Liver (tissue), 9 donors: Measurements from ENCODE around the gene TRIM7. TPM values are rescaled to one million over a fixed set of nuclear protein-coding genes. Genes with fewer than 3 reads are reported as not detected.

Experiments used
- DNase-seq: peaks from one replicate; pipeline ENCODE4 v3.0.0-alpha.2; 2017; ENCODE audit warnings: low spot score
- H3K27ac ChIP-seq, 2 donors: one replicate each; pipeline ENCODE4 v1.7.0; 2013; ENCODE audit warnings: inconsistent platforms in 2 of 2, low read length in 2 of 2, control low read depth in 1 of 2, low read depth in 1 of 2, mild to moderate bottlenecking in 1 of 2
- H3K27me3 ChIP-seq, 4 donors: one replicate each; pipeline versions ENCODE4 v1.6.1 to v1.7.0; 2013; ENCODE audit warnings: low read length in 3 of 4, inconsistent platforms in 1 of 4, mild to moderate bottlenecking in 1 of 4, moderate library complexity in 1 of 4; ENCODE audit not compliant: control insufficient read depth in 4 of 4, insufficient read depth in 4 of 4
- H3K36me3 ChIP-seq, 4 donors: one replicate each; pipeline versions ENCODE4 v1.6.1 to v1.7.0; 2013; ENCODE audit warnings: low read length in 3 of 4, mild to moderate bottlenecking in 3 of 4, low read depth in 1 of 4, moderate library complexity in 1 of 4; ENCODE audit not compliant: control insufficient read depth in 4 of 4, insufficient read depth in 3 of 4
- H3K4me1 ChIP-seq, 4 donors: one replicate each; pipeline versions ENCODE4 v1.6.1 to v1.7.0; 2013; ENCODE audit warnings: low read length in 3 of 4, mild to moderate bottlenecking in 3 of 4, moderate library complexity in 1 of 4; ENCODE audit not compliant: control insufficient read depth in 4 of 4, insufficient read depth in 4 of 4
- H3K4me3 ChIP-seq, 3 donors: one replicate each; pipeline versions ENCODE4 v1.6.1 to v1.7.0; 2013; ENCODE audit warnings: low read length in 3 of 3, control low read depth in 1 of 3, low read depth in 1 of 3, mild to moderate bottlenecking in 1 of 3
- H3K9ac ChIP-seq, 2 donors: one replicate each; pipeline ENCODE4 v1.7.0; 2013; ENCODE audit warnings: low read length in 2 of 2, mild to moderate bottlenecking in 2 of 2, moderate library complexity in 2 of 2, control low read depth in 1 of 2, low read depth in 1 of 2
- H3K9me3 ChIP-seq, 4 donors: one replicate each; pipeline versions ENCODE4 v1.6.1 to v1.7.0; 2013; ENCODE audit warnings: low read length in 3 of 4; ENCODE audit not compliant: control insufficient read depth in 4 of 4
- CTCF ChIP-seq: fragments of 150-350 bp; IDR thresholded peaks from 2 replicates; pipeline ENCODE4 v1.5.1; 2017; ENCODE audit warnings: improper control_type of control experiment, low read depth, low read length; ENCODE audit not compliant: missing input control
- EGR1 ChIP-seq, 2 donors: IDR thresholded peaks; 2 replicates each; pipeline ENCODE4 v1.6.1; 2016 to 2018; ENCODE audit warnings: antibody characterized with exemption in 2 of 2, low read depth in 2 of 2
- FOXA1 ChIP-seq: IDR thresholded peaks from 2 replicates; pipeline ENCODE4 v1.6.1; 2016; ENCODE audit warnings: antibody characterized with exemption
- FOXA2 ChIP-seq: IDR thresholded peaks from 2 replicates; pipeline ENCODE4 v1.6.1; 2016; ENCODE audit warnings: antibody characterized with exemption
- GABPA ChIP-seq, 2 donors: IDR thresholded peaks in 1 of 2; conservative IDR thresholded peaks in 1 of 2; 2 replicates each; pipeline ENCODE4 v1.6.1; 2016; ENCODE audit warnings: antibody characterized with exemption in 2 of 2, mild to moderate bottlenecking in 1 of 2, moderate library complexity in 1 of 2
- HNF4A ChIP-seq, 2 donors: conservative IDR thresholded peaks; 2 replicates each; pipeline ENCODE4 v1.6.1; 2016; ENCODE audit warnings: antibody characterized with exemption in 2 of 2, mild to moderate bottlenecking in 2 of 2
- HNF4G ChIP-seq: IDR thresholded peaks from 2 replicates; pipeline ENCODE4 v1.6.1; 2016; ENCODE audit warnings: antibody characterized with exemption
- JUND ChIP-seq, 2 donors: IDR thresholded peaks; 2 replicates each; pipeline ENCODE4 v1.6.1; 2016; ENCODE audit warnings: antibody characterized with exemption in 2 of 2
- MAX ChIP-seq: IDR thresholded peaks from 2 replicates; pipeline ENCODE4 v1.6.1; 2016; ENCODE audit warnings: antibody characterized with exemption
- NR2F2 ChIP-seq: IDR thresholded peaks from 2 replicates; pipeline ENCODE4 v1.6.1; 2016; ENCODE audit warnings: antibody characterized with exemption
- RAD21 ChIP-seq, 2 donors: IDR thresholded peaks; 2 replicates each; pipeline ENCODE4 v1.6.1; 2016; ENCODE audit warnings: antibody characterized with exemption in 2 of 2, mild to moderate bottlenecking in 2 of 2
- REST ChIP-seq: IDR thresholded peaks from 2 replicates; pipeline ENCODE4 v1.6.1; 2016; ENCODE audit warnings: antibody characterized with exemption, mild to moderate bottlenecking
- RXRA ChIP-seq, 2 donors: IDR thresholded peaks; 2 replicates each; pipeline ENCODE4 v1.6.1; 2017 to 2018; ENCODE audit warnings: antibody characterized with exemption in 2 of 2, mild to moderate bottlenecking in 1 of 2
- TAF1 ChIP-seq: conservative IDR thresholded peaks from 2 replicates; pipeline ENCODE4 v1.6.1; 2016; ENCODE audit warnings: antibody characterized with exemption, mild to moderate bottlenecking
- YY1 ChIP-seq: IDR thresholded peaks from 2 replicates; pipeline ENCODE4 v1.6.1; 2016; ENCODE audit warnings: antibody characterized with exemption, mild to moderate bottlenecking
- WGBS: extraction: QIAGEN DNeasy Blood & Tissue Kit; methylation state at CpG from one replicate; pipeline ENCODE4 v1.1.7; 2013; 5-methylcytosine and 5-hydroxymethylcytosine counted together
- polyA plus RNA-seq, 2 donors: library from polyadenylated mRNA; stranded (reverse) in 1 of 2; unstranded in 1 of 2; fragments of 200-250 nt in 1 of 2; fragments of >200 nt in 1 of 2; fragmentation: Nextera tagmentation in 1 of 2; extraction: Ambion mirVana in 1 of 2; gene quantifications; one replicate each; pipeline versions ENCODE4 v1.2.1 to v1.2.3, GENCODE V29; 2013 to 2015
- total RNA-seq, 2 donors: library from RNA; depleted of rRNA; stranded (reverse); fragments of >200 nt; gene quantifications; one replicate each; pipeline ENCODE4 v1.2.3, GENCODE V29; 2014
- donor health status: healthy.
- donor health status: healthy.
- donor health status: healthy.
- donor health status: healthy.
- donor health status: healthy.

Gene TRIM7
- total and polyA plus RNA-seq, 4 donors = 0.10 to 0.50 (median 0.14) TPM; not detected in 1

GRCh38 chr5:181173027-181173419, 32.0 kb downstream of the TRIM7 start:
- no peak for DNase-seq
- Histone ChIP-seq H3K36me3 (no peaks in the 10 kb centered on the region), H3K27ac (no peak overlapping the region), H3K9me3 (peaks cover 0 to 1% (median 0%) of the 10 kb centered on the region in 4 donors), H3K9ac (no peak overlapping the region), H3K4me1 (peaks cover 0 to 3% (median 0%) of the 10 kb centered on the region in 4 donors), H3K27me3 (peaks cover 4 to 19% (median 11%) of the 10 kb centered on the region in 4 donors), H3K4me3 (no peak overlapping the region)
- TF ChIP-seq MAX (no peak), FOXA2 (no peak), GABPA (IDR thresholded peaks at IDR 0.05 in 1 of 2, conservative IDR thresholded peaks at IDR 0.05 in 1 of 2) (no peak), JUND (IDR thresholded peaks at IDR 0.05) (no peak), RXRA (IDR thresholded peaks at IDR 0.05) (no peak), YY1 (no peak), RAD21 (IDR thresholded peaks at IDR 0.05) (no peak), HNF4G (no peak), NR2F2 (no peak), REST (no peak), HNF4A (conservative IDR thresholded peaks at IDR 0.05) (no peak), FOXA1 (no peak), TAF1 (no peak)
- 16% methylated on average over 11 of the region's 11 CpGs for WGBS

GRCh38 chr5:181171782-181172181, 33.2 kb downstream of the TRIM7 start:
- H3K27me3 ChIP-seq = peaks cover 4 to 19% (median 12%) of the 10 kb centered on the region in 4 donors
- WGBS = 47% methylated on average over 3 of the region's 3 CpGs

More at GRCh38 chr5:181171782-181172181, 33.2 kb downstream of the TRIM7 start:
- peaks cover 0 to 3% (median 0%) of the 10 kb centered on the region in 4 donors for H3K4me1 ChIP-seq
- DNase-seq = no peak
- no peak overlapping the region for H3K27ac ChIP-seq
- no peak for TF ChIP-seq MAX
- TF ChIP-seq JUND (IDR thresholded peaks at IDR 0.05) = no peak
- TF ChIP-seq HNF4A (conservative IDR thresholded peaks at IDR 0.05) = no peak
- no peak for TF ChIP-seq CTCF
- no peak for TF ChIP-seq RAD21 (IDR thresholded peaks at IDR 0.05)
- TF ChIP-seq EGR1 (IDR thresholded peaks at IDR 0.05; ENCODE audit: low read depth in 2 of 2) = no peak
- no peak overlapping the region for H3K9ac ChIP-seq
- H3K9me3 ChIP-seq = peaks cover 0 to 1% (median 0%) of the 10 kb centered on the region in 4 donors
- H3K36me3 ChIP-seq = no peaks in the 10 kb centered on the region
- H3K4me3 ChIP-seq = no peak overlapping the region
